Epithelial cell of esophagus (primary cell): Measurements from ENCODE around the gene CLEC11A.
"Not testable (repeated sequence)": the region's sequence is repeated elsewhere in the genome, so short reads cannot be mapped to it uniquely, and the experiment has no call there.

Experiments
- DNase-seq: peaks from one replicate; pipeline ENCODE4 v3.0.0; 2010; ENCODE audit warnings: low read depth
- H3K4me3 ChIP-seq: 2 replicates; pipeline ENCODE4 v1.5.1; 2011; ENCODE audit warnings: mild to moderate bottlenecking, low read length, control low read depth
- CTCF ChIP-seq: IDR thresholded peaks from 2 replicates; pipeline ENCODE4 v1.5.1; 2011; ENCODE audit warnings: low read depth, mild to moderate bottlenecking, low read length, control low read depth, inconsistent platforms; ENCODE audit not compliant: insufficient read depth; ENCODE audit errors: missing control alignments

The CLEC11A gene

GRCh38 chr19:50749490-50749889, 26.3 kb downstream of the CLEC11A start:
- H3K4me3 ChIP-seq: no peak overlapping the region
- no peak for DNase-seq
- no peak for TF ChIP-seq CTCF

GRCh38 chr19:50750010-50750409, 26.8 kb downstream of the CLEC11A start:
- no peak for DNase-seq
- no peak overlapping the region for H3K4me3 ChIP-seq
- TF ChIP-seq CTCF: no peak

- DNase-seq: no peak
- no peak for TF ChIP-seq CTCF
- no peak overlapping the region for H3K4me3 ChIP-seq
These were observed 30.7 kb downstream of the CLEC11A start for GRCh38 chr19:50753879-50754278.

GRCh38 chr19:50756244-50756643, 33.1 kb downstream of the CLEC11A start:
- not testable (repeated sequence) for H3K4me3 ChIP-seq, DNase-seq

- DNase-seq, H3K4me3 ChIP-seq: not testable (repeated sequence)
These were observed 34.5 kb downstream of the CLEC11A start for GRCh38 chr19:50757624-50758023.

GRCh38 chr19:50759076-50759475, 35.9 kb downstream of the CLEC11A start:
- DNase-seq, H3K4me3 ChIP-seq: not testable (repeated sequence)

GRCh38 chr19:50759886-50760285, 36.7 kb downstream of the CLEC11A start:
- H3K4me3 ChIP-seq: no peak overlapping the region
- TF ChIP-seq CTCF: no peak
- DNase-seq: no peak

GRCh38 chr19:50761501-50761900, 38.3 kb downstream of the CLEC11A start:
- H3K4me3 ChIP-seq, DNase-seq: not testable (repeated sequence)

- DNase-seq, H3K4me3 ChIP-seq: not testable (repeated sequence)
These were observed 40.4 kb downstream of the CLEC11A start for GRCh38 chr19:50763521-50763920.

- no peak for TF ChIP-seq CTCF
- no peak overlapping the region for H3K4me3 ChIP-seq
- no peak for DNase-seq
These were observed 41.2 kb downstream of the CLEC11A start for GRCh38 chr19:50764409-50764808.

- not testable (repeated sequence) for DNase-seq, H3K4me3 ChIP-seq
These were observed 43.6 kb downstream of the CLEC11A start for GRCh38 chr19:50766746-50767145.

GRCh38 chr19:50767263-50767662, 44.1 kb downstream of the CLEC11A start:
- H3K4me3 ChIP-seq, DNase-seq: not testable (repeated sequence)
